H1 (cell line): ENCODE data around the gene CHI3L1. TPM values are rescaled to one million over a fixed set of nuclear protein-coding genes. Genes with fewer than 3 reads are reported as not detected.

ENCODE experiments used
- CTCF ChIA-PET: fragments of 300-600 bp; sonication (Branson Sonifier 250); formaldehyde crosslinking; loops from one replicate; lab custom pipeline; 2021; ENCODE audit not compliant: partially characterized antibody; lab: Charles Lee
- POLR2A ChIA-PET: fragments of 300-600 bp; sonication (Branson Sonifier 250); formaldehyde crosslinking; loops from one replicate; lab custom pipeline; 2021; ENCODE audit warnings: inconsistent platforms; ENCODE audit not compliant: partially characterized antibody; lab: Charles Lee
- DNase-seq, 2 experiments: peaks; one replicate each; pipeline versions ENCODE4 v3.0.0 to v3.0.0-alpha.2; 2010 to 2022; ENCODE audit warnings: low spot score in 2 of 2, low read depth in 1 of 2, mixed read lengths in 1 of 2
- FAIRE-seq: peaks from 2 replicates; lab custom pipeline; 2011; peaks lifted over from hg19 to GRCh38; lab: Jason Lieb, UNC
- H2AFZ ChIP-seq: 2 replicates; pipeline ENCODE4 v1.8.1; 2012; ENCODE audit warnings: low read length, inconsistent platforms
- H2AK5ac ChIP-seq: 2 replicates; pipeline ENCODE4 v1.6.1; 2013; ENCODE audit warnings: low read depth, low read length
- H2BK120ac ChIP-seq: replicated peaks from 2 replicates; pipeline ENCODE3; 2013; ENCODE audit warnings: low read depth, low read length, inconsistent platforms
- H2BK12ac ChIP-seq: 2 replicates; pipeline ENCODE4 v1.6.1; 2013; ENCODE audit warnings: low read depth, low read length
- H2BK15ac ChIP-seq: 2 replicates; pipeline ENCODE4 v1.6.1; 2013; ENCODE audit warnings: low read length
- H2BK20ac ChIP-seq: 2 replicates; pipeline ENCODE4 v1.6.1; 2013; ENCODE audit warnings: low read length
- H2BK5ac ChIP-seq: 2 replicates; pipeline ENCODE4 v1.6.1; 2013; ENCODE audit warnings: low read depth, low read length
- H3K14ac ChIP-seq: 2 replicates; pipeline ENCODE4 v1.6.1; 2013; ENCODE audit warnings: inconsistent platforms; ENCODE audit not compliant: insufficient read length
- H3K18ac ChIP-seq: 2 replicates; pipeline ENCODE4 v1.6.1; 2013; ENCODE audit warnings: low read length; ENCODE audit errors: extremely low read depth
- H3K23ac ChIP-seq: 2 replicates; pipeline ENCODE4 v1.6.1; 2013; ENCODE audit warnings: inconsistent platforms; ENCODE audit not compliant: insufficient read length
- H3K23me2 ChIP-seq: 2 replicates; pipeline ENCODE4 v1.6.1; 2013; ENCODE audit warnings: low read depth, low read length
- H3K27ac ChIP-seq: 2 replicates; pipeline ENCODE4 v1.6.1; 2011; ENCODE audit warnings: low read depth, low read length, inconsistent platforms
- H3K27me3 ChIP-seq, 4 experiments: replicated peaks in 1 of 4; 1 replicate in 1 of 4; 2 replicates in 3 of 4; pipeline versions ENCODE4 v1.6.1 to v1.8.1; 2011 to 2013; ENCODE audit warnings: low read length in 3 of 4, mild to moderate bottlenecking in 3 of 4, inconsistent platforms in 2 of 4, mixed read lengths in 2 of 4, moderate library complexity in 1 of 4; ENCODE audit not compliant: control insufficient read depth in 3 of 4, insufficient read depth in 3 of 4; ENCODE audit errors: extremely low read depth in 1 of 4
- H3K36me3 ChIP-seq, 4 experiments: 2 replicates each; pipeline versions ENCODE4 v1.6.1 to v1.8.1; 2011 to 2013; ENCODE audit warnings: mild to moderate bottlenecking in 4 of 4, low read length in 3 of 4, moderate library complexity in 2 of 4, control low read depth in 1 of 4, inconsistent platforms in 1 of 4; ENCODE audit not compliant: insufficient read depth in 4 of 4, control insufficient read depth in 2 of 4
- H3K4ac ChIP-seq: replicated peaks from 2 replicates; pipeline ENCODE3; 2013; ENCODE audit warnings: low read length, low read depth, mixed read lengths, inconsistent platforms; ENCODE audit not compliant: insufficient read length
- H3K4me1 ChIP-seq, 4 experiments: replicated peaks in 1 of 4; 1 replicate in 1 of 4; 2 replicates in 3 of 4; pipeline versions ENCODE4 v1.6.1 to v1.8.1; 2011 to 2013; ENCODE audit warnings: low read length in 3 of 4, inconsistent platforms in 2 of 4, mixed read lengths in 1 of 4; ENCODE audit not compliant: insufficient read depth in 4 of 4, control insufficient read depth in 3 of 4
- H3K4me2 ChIP-seq, 2 experiments: 2 replicates each; pipeline versions ENCODE4 v1.6.1 to v1.8.1; 2011 to 2013; ENCODE audit warnings: low read depth in 2 of 2, low read length in 2 of 2, control low read depth in 1 of 2, inconsistent platforms in 1 of 2, mild to moderate bottlenecking in 1 of 2; ENCODE audit not compliant: insufficient read depth in 1 of 2
- H3K4me3 ChIP-seq, 4 experiments: fragments of 200-600, 300-600 bp in 1 of 4; sonication (generic), shearing (Covaris generic), sonication (Bioruptor Twin) in 1 of 4; 2 replicates each; pipeline versions ENCODE4 v1.5.1 to v1.8.1; 2011 to 2016; ENCODE audit warnings: low read length in 4 of 4, low read depth in 3 of 4, control low read depth in 2 of 4, inconsistent platforms in 2 of 4, mild to moderate bottlenecking in 2 of 4, mixed read lengths in 1 of 4, moderate library complexity in 1 of 4; ENCODE audit not compliant: insufficient read depth in 2 of 4; ENCODE audit errors: extremely low read depth in 1 of 4
- H3K56ac ChIP-seq: replicated peaks from 2 replicates; pipeline ENCODE3; 2013; ENCODE audit warnings: low read depth, mild to moderate bottlenecking, mixed read lengths, low read length, inconsistent platforms; ENCODE audit not compliant: insufficient read length
- H3K79me1 ChIP-seq: 2 replicates; pipeline ENCODE4 v1.6.1; 2013; ENCODE audit warnings: low read depth, low read length, control low read depth
- H3K79me2 ChIP-seq, 2 experiments: 2 replicates each; pipeline versions ENCODE4 v1.6.1 to v1.8.1; 2012 to 2013; ENCODE audit warnings: low read length in 2 of 2, mild to moderate bottlenecking in 2 of 2, inconsistent platforms in 1 of 2; ENCODE audit not compliant: insufficient read depth in 2 of 2, control insufficient read depth in 1 of 2
- H3K9ac ChIP-seq, 4 experiments: replicated peaks in 1 of 4; 1 replicate in 1 of 4; 2 replicates in 3 of 4; pipeline versions ENCODE4 v1.6.1 to v1.8.1; 2011 to 2013; ENCODE audit warnings: low read depth in 3 of 4, low read length in 3 of 4, control low read depth in 2 of 4, mild to moderate bottlenecking in 2 of 4, moderate library complexity in 2 of 4, inconsistent platforms in 1 of 4; ENCODE audit errors: extremely low read depth in 1 of 4
- H3K9me3 ChIP-seq, 2 experiments: 2 replicates each; pipeline versions ENCODE4 v1.6.1 to v1.8.1; 2012 to 2013; ENCODE audit warnings: mild to moderate bottlenecking in 2 of 2, moderate library complexity in 2 of 2, control low read depth in 1 of 2, inconsistent platforms in 1 of 2, low read depth in 1 of 2, low read length in 1 of 2, mixed read lengths in 1 of 2; ENCODE audit not compliant: insufficient read depth in 2 of 2
- H4K20me1 ChIP-seq, 2 experiments: replicated peaks in 1 of 2; 2 replicates each; pipeline versions ENCODE3 to v1.8.1; 2011 to 2013; ENCODE audit warnings: inconsistent platforms in 2 of 2, low read length in 2 of 2, mild to moderate bottlenecking in 1 of 2; ENCODE audit not compliant: insufficient read depth in 2 of 2, control insufficient read depth in 1 of 2
- H4K5ac ChIP-seq: 2 replicates; pipeline ENCODE4 v1.6.1; 2013; ENCODE audit warnings: low read length, low read depth, mixed read lengths, inconsistent platforms; ENCODE audit not compliant: insufficient read length
- H4K8ac ChIP-seq: 2 replicates; pipeline ENCODE4 v1.8.0; 2013; ENCODE audit warnings: mild to moderate bottlenecking, moderate library complexity, low read length, inconsistent platforms; ENCODE audit not compliant: insufficient read depth; ENCODE audit errors: extremely low read depth
- H4K91ac ChIP-seq: replicated peaks from 2 replicates; pipeline ENCODE3; 2013; ENCODE audit warnings: low read length, mixed read lengths, inconsistent platforms; ENCODE audit not compliant: insufficient read length
- E2F6 ChIP-seq: IDR thresholded peaks from 2 replicates; pipeline ENCODE4 v1.6.1; 2012; ENCODE audit warnings: inconsistent platforms
- GABPA ChIP-seq: IDR thresholded peaks from 2 replicates; pipeline ENCODE4 v1.6.1; 2011; ENCODE audit warnings: mild to moderate bottlenecking, low read length, moderate library complexity, borderline replicate concordance; ENCODE audit not compliant: insufficient read depth
- KDM4A ChIP-seq: IDR thresholded peaks from one replicate; pipeline ENCODE4 v1.7.1; 2012; ENCODE audit warnings: low read depth, mild to moderate bottlenecking, moderate library complexity, low read length, inconsistent platforms; ENCODE audit not compliant: severe bottlenecking
- MAFK ChIP-seq: IDR thresholded peaks from 2 replicates; pipeline ENCODE4 v1.6.1; 2012; ENCODE audit warnings: low read depth, mild to moderate bottlenecking, improper control_type of control experiment, low read length
- NRF1 ChIP-seq: IDR thresholded peaks from 2 replicates; pipeline ENCODE4 v1.6.1; 2011; ENCODE audit warnings: mild to moderate bottlenecking, low read depth, low read length, improper control_type of control experiment
- POU5F1 ChIP-seq: IDR thresholded peaks from 2 replicates; pipeline ENCODE4 v1.6.1; 2011; ENCODE audit warnings: low read depth, mild to moderate bottlenecking, low read length, moderate library complexity
- SIN3A ChIP-seq, 2 experiments: IDR thresholded peaks in 1 of 2; conservative IDR thresholded peaks in 1 of 2; 2 replicates each; pipeline ENCODE4 v1.6.1; 2011 to 2012; ENCODE audit warnings: low read length in 2 of 2, improper control_type of control experiment in 1 of 2, low read depth in 1 of 2, mild to moderate bottlenecking in 1 of 2
- TAF7 ChIP-seq: optimal IDR thresholded peaks from 2 replicates; pipeline ENCODE3; 2011; ENCODE audit warnings: low read depth, mild to moderate bottlenecking, inconsistent platforms, low read length, moderate library complexity, borderline replicate concordance
- TBP ChIP-seq: IDR thresholded peaks from 2 replicates; pipeline ENCODE4 v1.6.1; 2011; ENCODE audit warnings: low read depth, low read length, improper control_type of control experiment
- WGBS, 2 experiments: shearing (Covaris generic) in 1 of 2; methylation state at CpG; one replicate each; pipeline versions ENCODE4 v1.1.6 to v1.1.7; 2013 to 2015; ENCODE audit warnings: low lambda C conversion rate in 2 of 2, mixed read lengths in 2 of 2, inconsistent platforms in 1 of 2, low coverage in 1 of 2, missing lambda C conversion rate in 1 of 2; ENCODE audit not compliant: insufficient replicate concordance in 2 of 2, insufficient coverage in 1 of 2, insufficient read length in 1 of 2; ENCODE audit errors: extremely low coverage in 1 of 2, missing lambda C conversion rate in 1 of 2; 5-methylcytosine and 5-hydroxymethylcytosine counted together
- polyA plus RNA-seq, 7 experiments: library from polyadenylated mRNA; depleted of rRNA in 3 of 7; stranded (reverse) in 5 of 7; unstranded in 2 of 7; fragments of >200 nt in 5 of 7; fragments of 200-250 nt in 2 of 7; gene quantifications; 1 replicate in 5 of 7; 2 replicates in 1 of 7; 4 replicates in 1 of 7; pipeline versions ENCODE4 v1.2.1 to v1.2.3, GENCODE V29; 2011 to 2013; ENCODE audit warnings: missing spikeins in 2 of 7, mixed read lengths in 2 of 7
- total RNA-seq: library from RNA; stranded (reverse); fragmentation: NEBNext Ultra II Directional; extraction: Animal tissue kit (Norgen Biotek cat#: 25700); gene quantifications from 2 replicates; pipeline ENCODE4 v1.2.1, GENCODE V29; 2021

CHI3L1 gene
- total and polyA plus RNA-seq, 2 of the 8 experiments (the other 6 are each of a cell fraction or from before 2014, with no cell fraction given): 1.0 TPM; not detected in 1

- no peak overlapping the region for H4K91ac ChIP-seq
- H2BK12ac ChIP-seq: no peak overlapping the region
- WGBS, 2 experiments: 78% methylated on average over 5 of the region's 5 CpGs; no CpG with 5 or more reads in 1 of the 2 experiments
- no peak overlapping the region for H4K5ac ChIP-seq
- no peaks in the 10 kb centered on the region for H3K9me3 ChIP-seq
- no peak for TF ChIP-seq GABPA
- no peak for TF ChIP-seq TBP
- TF ChIP-seq KDM4A: no peak
- TF ChIP-seq SIN3A (conservative IDR thresholded peaks at IDR 0.05 in 1 of 2, IDR thresholded peaks at IDR 0.05 in 1 of 2; ENCODE audit: low read depth in 1 of 2, low read length in 2 of 2): no peak
- TF ChIP-seq TAF7: no peak
- TF ChIP-seq MAFK: no peak
- TF ChIP-seq NRF1: no peak
- TF ChIP-seq POU5F1: no peak
- TF ChIP-seq E2F6: no peak
- TF ChIP-seq, all 59 proteins: peak for 0
- Histone ChIP-seq H3K56ac (no peak overlapping the region), H2BK20ac (no peak overlapping the region), H3K36me3 (no peaks in the 10 kb centered on the region), H3K79me2 (no peaks in the 10 kb centered on the region), H2BK15ac (0 out of 2 replicates have a peak overlapping the region, but pooled peaks have one; percentile 72), H4K20me1 (no peaks in the 10 kb centered on the region), H3K23me2 (no peaks in the 10 kb centered on the region), H2BK120ac (no peak overlapping the region), H2BK5ac (no peak overlapping the region), H3K18ac (no peak overlapping the region), H3K4me1 (peaks cover 0 to 7% (median 3%) of the 10 kb centered on the region in 4 experiments; a peak in 4 of 7 replicates), H3K27me3 (no peaks in the 10 kb centered on the region), H4K8ac (no peak overlapping the region), H3K4ac (no peak overlapping the region), H3K4me2 (no peak overlapping the region), H3K79me1 (no peaks in the 10 kb centered on the region), H2AK5ac (no peak overlapping the region), H3K4me3 (no peak overlapping the region), H3K14ac (no peak overlapping the region), H3K9ac (no peak overlapping the region), H3K23ac (no peak overlapping the region), H2AFZ (no peak overlapping the region), H3K27ac (no peak overlapping the region)
- DNase-seq: no peak
- CTCF ChIA-PET: interaction anchor here (0.7 to 16.8 kb wide), 30 partner anchors 10 to 146 kb away, joined by 3 to 511 read pairs (median 8); partner anchors contain the start of genes ADORA1, CHI3L1 and MYOG
- POLR2A ChIA-PET: interaction anchor here (1.1 to 1.6 kb wide), 3 partner anchors 56 to 134 kb away, joined by 3 to 6 read pairs (median 3); no protein-coding TSS in a partner anchor
- FAIRE-seq: no peak
Measured at GRCh38 chr1:203173566-203173965, 12.9 kb downstream of the CHI3L1 start.
